T-helper 2 cell treated with Interferon-gamma antibody and Interleukin-4, amounts not matched to agents 100 ng/mL and 5 ng/mL, for 36 hours (primary cell): Measurements from ENCODE around the gene HTT. TPM values are rescaled to one million over a fixed set of nuclear protein-coding genes. Genes with fewer than 3 reads are reported as not detected.

Experiments used
- intact Hi-C: fragments of 100-400 bp; cut with micrococcal nuclease; formaldehyde crosslinking; loops from one replicate; pipeline ENCODE4 v1.15.1; 2023
- total RNA-seq: library from RNA; stranded (reverse); gene quantifications from 2 replicates; pipeline ENCODE4 v1.2.3, GENCODE V29; 2022

The HTT gene
- total RNA-seq, 1 donor from 2014 or later = 65.4 TPM

DNA sequence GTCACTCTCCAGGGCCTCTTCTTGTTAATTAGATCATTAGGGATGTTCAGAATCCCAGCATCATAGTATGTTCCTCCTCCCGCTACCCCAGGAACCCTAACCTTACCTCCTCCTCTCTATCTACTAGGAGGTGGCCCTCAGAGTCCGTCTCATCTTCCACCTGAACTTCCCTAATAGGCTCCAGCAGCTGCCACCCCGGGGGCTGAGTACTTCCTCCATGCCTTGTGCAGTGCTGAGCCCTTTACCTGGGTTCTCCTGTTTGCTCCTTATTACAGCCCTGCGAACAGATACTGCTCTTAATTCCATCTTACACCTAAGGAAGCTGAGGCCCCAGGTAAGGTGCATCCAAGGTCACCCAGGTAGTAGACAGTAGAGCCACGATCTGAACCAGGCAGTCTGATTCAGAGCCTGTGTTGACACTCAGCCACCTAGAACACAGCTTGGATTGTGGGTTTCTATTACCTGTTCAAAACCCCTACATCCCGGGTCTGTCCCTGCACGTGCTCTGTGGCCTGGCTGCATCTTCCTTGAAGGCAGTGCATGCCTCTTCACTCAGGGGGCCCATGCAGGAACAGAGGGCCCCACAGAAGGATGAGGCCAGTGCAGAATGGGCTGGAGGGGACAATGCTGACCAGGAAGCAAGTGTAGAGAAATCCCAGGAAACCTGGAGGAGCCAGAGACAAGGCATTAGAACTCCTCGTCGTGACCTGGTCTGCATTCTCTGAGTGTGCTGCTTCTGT, 123.1 kb downstream of the HTT start:
- intact Hi-C loops = loop anchor here (5.0 kb wide), 1 partner anchor 45 kb away; no protein-coding TSS in a partner anchor

DNA sequence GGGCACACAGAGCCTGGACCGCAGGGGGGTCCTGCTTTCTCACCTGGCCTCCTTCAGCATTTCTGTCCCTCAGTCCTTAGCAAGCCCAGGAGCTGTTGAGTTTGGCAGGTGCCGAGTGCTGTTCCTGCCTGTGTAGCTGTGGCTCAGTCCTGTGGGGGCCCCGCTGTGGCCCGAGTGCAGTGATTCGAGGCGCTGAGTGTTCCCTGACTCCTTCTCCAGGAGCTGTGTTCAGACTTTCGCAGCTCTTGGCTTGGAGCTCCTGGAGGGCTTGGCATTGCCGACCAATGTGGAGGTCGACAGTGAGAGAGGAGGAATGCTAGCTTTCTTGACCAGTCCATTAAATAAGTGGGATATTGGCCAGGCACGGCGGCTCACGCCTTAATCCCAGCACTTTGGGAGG, 124.4 kb downstream of the HTT start:
- intact Hi-C loops = loop anchor here (5.0 kb wide), 1 partner anchor 43 kb away; no protein-coding TSS in a partner anchor

DNA sequence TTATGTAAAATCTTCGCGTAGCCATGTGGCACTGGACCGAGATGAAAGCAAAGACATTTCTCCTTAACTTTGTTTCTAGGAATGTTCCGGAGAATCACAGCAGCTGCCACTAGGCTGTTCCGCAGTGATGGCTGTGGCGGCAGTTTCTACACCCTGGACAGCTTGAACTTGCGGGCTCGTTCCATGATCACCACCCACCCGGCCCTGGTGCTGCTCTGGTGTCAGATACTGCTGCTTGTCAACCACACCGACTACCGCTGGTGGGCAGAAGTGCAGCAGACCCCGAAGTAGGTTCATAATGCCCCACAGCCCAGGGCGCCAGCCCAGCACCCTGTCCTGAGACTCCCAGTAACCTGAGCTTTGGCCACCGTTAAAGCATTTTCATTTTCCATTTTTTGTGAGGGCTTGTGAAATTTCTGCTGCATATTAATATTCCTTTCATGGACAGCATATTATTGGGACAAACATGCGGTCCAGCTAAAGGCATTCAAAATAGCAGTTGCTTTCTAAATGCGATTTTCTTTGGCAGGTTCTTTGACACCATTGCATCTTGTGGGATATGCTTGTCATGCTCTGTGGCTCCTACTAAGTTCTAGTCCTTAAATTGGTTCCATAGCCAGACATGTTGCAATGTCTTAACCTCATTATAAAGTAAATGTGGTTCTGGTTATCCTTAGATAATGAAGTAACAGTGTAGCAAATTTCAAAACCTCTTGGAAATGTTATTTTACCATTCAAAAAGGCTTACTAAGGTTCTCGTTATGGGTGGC, 125.4 kb downstream of the HTT start:
- intact Hi-C loops = loop anchor here (5.0 kb wide), 2 partner anchors 42 to 93 kb away; no protein-coding TSS in a partner anchor

DNA sequence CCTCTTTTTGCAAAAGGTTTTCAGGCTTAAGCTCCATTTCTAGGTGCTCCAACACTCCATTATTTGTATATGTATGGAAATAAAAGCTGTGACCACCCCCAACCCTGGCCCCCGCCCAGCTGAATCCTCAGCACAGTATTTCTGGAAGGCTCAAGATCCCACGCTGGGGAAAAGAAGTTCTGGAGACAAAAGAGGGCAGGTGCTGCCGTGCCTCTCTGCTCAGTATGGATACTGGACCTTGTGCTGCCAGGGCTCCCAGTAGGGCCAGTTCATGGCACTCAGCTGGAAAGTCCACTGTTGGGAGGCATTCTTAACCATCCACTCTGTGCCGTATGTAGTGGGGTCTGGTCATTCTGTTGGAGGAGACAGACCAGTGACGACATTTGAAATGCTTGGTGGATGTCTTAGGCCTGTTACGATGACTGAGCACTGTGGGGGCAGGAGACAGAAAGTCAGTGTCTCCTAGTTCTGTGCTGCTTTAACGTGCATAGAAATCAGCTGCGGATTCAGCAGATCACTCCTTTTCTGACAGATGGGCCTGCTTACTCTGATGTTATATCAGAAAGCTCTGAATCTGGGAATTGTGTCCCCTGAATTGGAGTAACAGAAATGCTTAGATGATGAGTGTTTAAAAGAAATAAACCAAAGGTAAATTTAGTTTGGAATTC, 126.1 kb downstream of the HTT start:
- intact Hi-C loops = loop anchor here (5.0 kb wide), 1 partner anchor 93 kb away; no protein-coding TSS in a partner anchor

DNA sequence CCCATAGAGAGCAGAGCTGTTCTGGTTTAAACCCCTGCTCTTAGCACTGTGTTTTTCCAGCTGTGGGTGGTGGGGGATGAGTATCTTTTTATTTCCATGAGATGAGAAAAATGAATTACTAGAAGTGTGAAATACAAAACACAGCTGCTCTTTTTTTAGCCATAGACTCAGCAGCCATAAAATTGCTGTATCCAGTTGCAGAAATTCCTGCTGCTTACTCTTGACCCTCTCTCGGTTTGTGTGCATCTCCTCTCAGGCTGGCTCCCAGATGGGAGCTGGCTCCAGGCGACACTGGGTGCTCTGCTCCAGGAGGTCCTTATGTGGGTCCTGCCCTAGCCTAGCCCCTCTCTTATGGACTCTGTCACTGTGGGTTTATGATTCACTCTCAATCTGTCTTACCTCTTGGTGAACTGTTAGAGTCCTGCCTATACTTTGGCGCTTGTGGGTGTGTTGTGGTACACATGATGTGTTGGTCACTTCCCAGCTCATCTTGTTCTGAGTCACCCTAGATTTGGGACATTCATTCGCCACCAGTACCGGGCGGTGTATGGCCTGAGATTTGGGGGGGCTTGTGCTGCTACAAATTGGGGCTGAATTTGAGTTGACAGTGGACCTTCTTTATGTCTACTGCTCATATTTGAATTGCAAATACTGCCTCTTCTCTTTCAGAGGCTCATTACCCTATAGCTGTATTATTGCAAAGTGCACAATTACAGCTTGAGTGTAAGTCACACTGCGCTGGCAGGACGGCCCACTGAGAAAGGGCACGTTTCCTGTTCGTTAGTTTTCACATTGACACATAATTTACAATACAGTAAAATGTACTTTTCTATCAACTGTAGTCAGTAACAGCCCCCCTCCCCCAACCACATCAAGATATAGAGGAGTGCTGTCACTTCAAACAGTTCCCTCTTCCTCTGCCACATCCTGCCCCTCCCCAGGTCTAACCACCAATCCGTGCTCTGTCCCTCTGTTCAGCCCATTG, 127.5 kb downstream of the HTT start:
- intact Hi-C loops = loop anchor here (1.0 to 5.0 kb wide), 4 partner anchors 8 to 155 kb away; partner anchors contain the start of gene RGS12

DNA sequence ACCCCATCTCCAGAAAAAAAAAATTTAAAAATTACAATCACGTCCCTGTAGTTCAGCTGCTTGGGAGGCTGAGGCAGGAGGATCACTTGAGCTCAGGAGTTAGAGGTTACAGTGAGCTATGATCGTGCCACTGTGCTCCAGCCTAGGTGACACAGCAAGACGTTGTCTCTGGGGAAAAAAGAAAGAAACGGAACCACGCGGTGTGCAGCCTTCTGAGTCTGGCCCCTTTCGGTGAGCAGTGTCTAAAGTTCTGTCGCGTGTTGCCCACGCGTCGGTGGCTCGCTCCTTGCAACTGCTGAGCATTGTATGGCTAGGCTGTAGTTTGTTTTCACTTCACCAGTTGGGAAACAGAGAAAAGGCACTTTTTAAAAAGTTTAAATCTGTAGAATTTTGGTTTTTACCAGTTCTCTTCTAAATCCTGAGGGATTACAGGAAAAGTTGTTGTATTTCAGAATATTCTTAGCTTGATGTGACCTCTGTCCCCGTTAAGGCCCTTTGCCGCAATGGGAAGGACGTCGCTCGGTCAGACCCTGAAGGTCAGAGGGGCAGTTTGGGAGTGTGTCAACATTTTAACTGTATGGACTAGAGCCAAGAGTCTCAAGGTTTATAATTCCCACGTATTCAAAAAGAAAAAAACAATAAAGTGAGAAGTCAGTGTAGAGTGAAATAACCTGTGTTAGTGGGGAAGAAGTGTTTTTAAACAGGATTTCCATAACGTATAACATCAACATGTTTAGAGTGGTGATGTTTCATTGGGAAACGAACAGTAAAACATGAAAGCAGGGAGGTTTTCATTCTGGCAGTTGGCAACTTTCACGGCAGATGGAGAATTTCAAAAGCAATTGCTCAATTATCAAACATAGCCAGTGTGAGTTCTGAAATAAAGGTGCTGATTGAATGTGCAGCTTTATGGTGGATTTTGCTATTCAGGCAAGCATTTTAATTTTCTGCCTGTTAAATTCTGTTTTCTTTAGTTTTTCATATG, 128.6 kb downstream of the HTT start:
- intact Hi-C loops = loop anchor here (1.0 to 5.0 kb wide), 4 partner anchors 9 to 156 kb away; partner anchors contain the start of gene RGS12

DNA sequence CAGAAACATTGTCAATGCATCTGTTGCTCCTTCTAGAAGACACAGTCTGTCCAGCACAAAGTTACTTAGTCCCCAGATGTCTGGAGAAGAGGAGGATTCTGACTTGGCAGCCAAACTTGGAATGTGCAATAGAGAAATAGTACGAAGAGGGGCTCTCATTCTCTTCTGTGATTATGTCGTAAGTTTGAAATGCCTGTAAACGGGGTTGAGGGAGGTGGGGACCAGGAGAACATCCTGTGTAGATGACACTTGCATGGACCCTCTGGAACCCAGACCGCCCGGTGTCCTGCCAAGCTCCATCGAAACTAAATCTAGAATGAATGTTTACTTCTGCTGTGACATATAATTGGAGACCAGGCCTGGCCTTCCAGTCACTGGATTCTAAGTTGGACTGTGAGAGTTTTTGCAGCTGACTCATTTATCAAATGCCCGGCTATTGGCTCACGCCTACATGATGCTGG, 129.5 kb downstream of the HTT start:
- intact Hi-C loops = loop anchor here (2.0 to 5.0 kb wide), 2 partner anchors 89 to 97 kb away; partner anchors contain the start of gene RGS12

DNA sequence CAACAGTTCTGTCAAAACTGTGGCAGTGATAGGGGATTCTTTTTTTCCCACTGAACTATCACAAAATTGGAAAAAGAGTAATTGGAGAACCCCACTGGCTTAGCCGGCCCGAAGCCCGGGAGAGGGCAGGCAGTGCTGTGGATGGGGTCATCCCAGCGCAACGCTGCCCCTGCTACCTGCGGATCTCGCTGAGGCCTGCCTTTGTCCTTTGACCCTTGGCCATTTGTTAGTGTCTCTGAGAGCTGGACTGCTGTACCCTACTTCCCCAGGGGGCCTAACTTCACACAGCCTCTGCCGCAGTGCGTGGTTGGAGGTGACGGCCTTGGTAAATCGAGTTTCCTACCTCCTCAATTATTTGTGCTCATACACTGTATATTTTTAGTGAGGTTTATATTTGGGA, 131.5 kb downstream of the HTT start:
- intact Hi-C loops = no loop called here

DNA sequence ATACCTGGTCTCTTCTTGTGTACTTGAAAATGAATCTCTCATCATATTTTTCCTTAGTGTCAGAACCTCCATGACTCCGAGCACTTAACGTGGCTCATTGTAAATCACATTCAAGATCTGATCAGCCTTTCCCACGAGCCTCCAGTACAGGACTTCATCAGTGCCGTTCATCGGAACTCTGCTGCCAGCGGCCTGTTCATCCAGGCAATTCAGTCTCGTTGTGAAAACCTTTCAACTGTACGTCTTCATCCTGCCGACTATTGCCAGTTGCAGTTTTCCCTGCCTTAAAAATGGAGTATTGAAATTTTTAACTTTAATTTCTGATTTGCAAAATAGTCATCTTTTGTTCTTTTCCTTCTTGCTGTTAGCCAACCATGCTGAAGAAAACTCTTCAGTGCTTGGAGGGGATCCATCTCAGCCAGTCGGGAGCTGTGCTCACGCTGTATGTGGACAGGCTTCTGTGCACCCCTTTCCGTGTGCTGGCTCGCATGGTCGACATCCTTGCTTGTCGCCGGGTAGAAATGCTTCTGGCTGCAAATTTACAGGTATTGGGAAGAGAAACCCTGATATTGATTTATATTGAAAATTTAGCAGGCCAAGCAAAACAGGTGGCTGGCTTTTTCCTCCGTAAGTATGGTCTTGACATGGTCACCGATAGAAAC, 132.1 kb downstream of the HTT start:
- intact Hi-C loops = no loop called here

DNA sequence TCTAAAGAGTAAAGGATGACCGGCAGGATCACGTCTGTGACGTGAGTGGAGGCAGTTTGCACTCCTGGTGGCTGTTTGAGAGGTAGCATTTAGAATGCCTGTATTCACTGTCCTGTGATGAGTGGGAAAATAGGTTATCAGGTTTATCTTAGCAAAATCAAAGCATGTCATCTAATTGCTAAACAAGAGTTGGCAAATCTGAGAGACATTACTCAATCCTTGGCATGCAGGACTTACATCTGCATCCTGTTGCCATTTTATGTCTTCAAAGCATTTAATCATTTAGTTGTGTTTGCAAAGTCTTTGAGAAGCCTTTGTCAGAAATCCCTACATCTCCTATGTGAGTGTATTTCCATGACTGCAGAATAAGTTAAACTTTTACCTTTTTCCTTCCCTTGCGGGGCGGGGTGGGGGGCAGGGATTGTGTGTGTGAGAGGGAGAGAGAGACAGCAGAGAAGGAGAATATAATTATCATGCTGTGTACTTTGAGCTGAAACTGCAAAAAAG, 133.1 kb downstream of the HTT start:
- intact Hi-C loops = no loop called here

DNA sequence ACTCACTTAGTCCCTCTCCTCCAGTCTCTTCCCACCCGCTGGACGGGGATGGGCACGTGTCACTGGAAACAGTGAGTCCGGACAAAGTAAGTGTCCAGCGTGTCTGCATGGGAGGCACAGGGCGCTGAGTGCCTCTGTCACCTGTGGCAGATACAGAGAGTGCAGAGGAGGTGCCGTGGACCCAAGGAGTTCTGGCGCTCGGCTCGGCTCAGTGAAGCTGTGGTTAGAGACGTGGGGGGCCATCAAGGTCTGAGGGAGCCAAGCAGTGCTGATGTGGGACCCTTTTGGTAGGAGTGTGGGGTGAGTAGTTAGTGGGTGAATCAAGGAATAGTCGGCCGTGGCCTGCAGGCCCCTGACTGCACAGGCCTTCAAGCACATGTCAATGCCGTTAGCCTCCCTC, 134.3 kb downstream of the HTT start:
- intact Hi-C loops = no loop called here

DNA sequence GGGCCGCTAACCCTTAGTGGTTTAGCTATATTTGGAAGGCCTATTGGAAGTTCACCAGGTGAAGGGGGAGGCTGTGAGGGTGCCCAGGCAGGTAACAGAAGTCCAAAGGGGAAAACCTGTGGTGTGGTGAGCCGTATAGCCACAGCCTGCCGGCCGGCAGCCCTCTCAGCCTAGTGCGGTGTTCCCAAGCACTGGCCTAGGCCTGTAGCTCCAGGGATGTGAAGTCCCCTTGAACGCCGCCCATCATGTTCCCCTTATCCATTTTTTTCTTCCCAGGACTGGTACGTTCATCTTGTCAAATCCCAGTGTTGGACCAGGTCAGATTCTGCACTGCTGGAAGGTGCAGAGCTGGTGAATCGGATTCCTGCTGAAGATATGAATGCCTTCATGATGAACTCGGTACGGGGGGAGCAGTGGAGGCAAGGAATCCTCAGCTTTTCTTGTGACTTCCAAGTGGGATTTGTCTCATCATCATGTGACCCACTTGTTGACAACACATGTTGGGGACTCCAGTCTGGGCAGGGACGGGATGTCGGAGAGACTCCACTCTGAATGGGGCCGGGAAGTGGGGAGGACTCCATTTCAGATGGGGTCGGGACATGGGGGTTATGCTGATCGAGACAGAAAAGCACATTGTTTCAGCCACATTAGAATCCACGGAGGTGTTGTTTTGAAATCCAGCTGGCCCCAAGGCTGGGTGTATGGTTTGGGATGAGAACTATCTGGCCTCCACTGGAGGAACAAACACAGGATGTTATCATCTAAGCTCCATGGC, 135.3 kb downstream of the HTT start:
- intact Hi-C loops = no loop called here

DNA sequence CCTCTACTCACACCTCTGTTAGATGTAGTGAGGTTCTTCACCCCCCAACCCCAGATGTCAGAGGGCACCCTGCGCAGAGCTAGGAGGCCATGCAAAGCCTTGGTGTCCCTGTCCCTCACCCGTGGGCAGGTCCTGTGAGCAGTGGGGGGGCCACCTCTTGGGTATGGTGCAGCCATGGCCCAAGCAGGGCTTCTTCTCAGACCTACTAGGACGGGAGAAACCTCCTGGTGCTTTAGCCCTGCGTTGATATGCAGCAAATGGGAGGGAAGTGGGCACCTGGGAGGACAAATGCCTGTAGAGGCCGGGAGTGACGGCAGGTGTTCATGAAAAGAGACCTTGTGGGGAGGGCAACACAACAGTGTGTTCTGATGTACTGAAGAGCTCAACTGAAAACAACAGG, 136.0 kb downstream of the HTT start:
- intact Hi-C loops = no loop called here

DNA sequence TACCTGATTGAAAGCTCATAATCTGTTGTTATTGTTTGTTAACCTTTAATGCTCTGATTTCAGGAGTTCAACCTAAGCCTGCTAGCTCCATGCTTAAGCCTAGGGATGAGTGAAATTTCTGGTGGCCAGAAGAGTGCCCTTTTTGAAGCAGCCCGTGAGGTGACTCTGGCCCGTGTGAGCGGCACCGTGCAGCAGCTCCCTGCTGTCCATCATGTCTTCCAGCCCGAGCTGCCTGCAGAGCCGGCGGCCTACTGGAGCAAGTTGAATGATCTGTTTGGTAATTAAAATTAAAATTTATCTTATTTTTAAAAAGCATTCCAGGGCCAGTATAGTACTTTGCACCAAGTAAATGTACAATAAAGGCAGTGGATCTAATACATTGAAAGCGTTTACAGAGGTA, 137.4 kb downstream of the HTT start:
- intact Hi-C loops = no loop called here

DNA sequence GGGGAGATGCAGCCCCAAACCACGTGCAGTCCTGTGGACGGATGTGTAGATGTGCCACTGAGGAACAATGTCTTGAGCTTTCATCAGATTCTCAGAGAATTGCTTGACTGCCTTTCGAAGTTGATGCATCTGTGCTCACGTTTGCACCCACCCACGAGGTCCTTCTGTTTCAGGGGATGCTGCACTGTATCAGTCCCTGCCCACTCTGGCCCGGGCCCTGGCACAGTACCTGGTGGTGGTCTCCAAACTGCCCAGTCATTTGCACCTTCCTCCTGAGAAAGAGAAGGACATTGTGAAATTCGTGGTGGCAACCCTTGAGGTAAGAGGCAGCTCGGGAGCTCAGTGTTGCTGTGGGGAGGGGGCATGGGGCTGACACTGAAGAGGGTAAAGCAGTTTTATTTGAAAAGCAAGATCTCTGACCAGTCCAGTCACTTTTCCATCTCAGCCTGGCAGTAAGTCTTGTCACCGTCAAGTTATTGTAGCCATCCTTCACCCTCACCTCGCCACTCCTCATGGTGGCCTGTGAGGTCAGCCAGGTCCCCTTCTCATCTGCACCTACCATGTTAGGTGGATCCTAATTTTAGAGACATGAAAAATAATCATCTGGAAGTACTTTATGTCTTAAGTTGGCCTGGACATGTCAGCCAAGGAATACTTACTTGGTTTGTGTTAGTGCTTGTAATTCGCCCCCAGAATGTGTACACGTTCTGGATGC, 138.1 kb downstream of the HTT start:
- intact Hi-C loops = no loop called here

DNA sequence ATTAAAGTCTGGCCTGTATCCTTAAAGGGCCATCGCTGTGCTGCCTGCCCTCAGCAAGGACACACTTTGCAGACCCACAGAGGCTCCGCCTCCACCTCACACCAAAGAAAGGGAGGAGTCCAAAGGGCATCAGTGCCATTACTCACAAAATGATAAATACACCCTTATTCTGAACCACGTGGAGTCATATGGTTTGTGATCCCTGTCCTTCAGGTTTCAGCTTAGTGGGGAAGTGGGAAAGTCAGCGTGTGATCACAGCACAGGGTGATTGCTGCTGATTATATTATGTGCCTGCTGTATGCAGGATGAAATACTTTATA, 138.6 kb downstream of the HTT start:
- intact Hi-C loops = no loop called here

DNA sequence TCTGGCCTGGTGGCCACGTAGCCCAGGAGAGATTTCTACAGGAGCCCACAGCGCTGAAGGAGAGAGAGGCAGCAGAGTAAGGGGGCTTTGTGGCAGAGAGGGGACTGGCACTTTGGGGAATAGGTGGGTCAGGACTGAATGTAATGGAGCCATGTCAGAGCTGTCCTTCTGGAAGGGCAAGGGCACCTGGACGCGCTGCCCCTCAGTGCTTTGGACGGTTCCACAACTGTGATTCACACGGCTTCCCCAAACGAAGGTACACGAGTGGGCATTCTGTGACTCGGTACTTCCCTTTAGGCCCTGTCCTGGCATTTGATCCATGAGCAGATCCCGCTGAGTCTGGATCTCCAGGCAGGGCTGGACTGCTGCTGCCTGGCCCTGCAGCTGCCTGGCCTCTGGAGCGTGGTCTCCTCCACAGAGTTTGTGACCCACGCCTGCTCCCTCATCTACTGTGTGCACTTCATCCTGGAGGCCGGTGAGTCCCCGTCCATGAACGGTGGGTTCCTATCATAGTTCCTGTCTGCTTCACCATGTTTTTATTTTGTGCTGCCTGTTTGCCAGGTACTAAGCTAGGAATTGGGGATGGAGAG, 139.3 kb downstream of the HTT start:
- intact Hi-C loops = no loop called here
